ENCODE measurements around the gene APBB2. TPM values are rescaled to one million over a fixed set of nuclear protein-coding genes. Genes with fewer than 3 reads are reported as not detected.

APBB2 gene
- total RNA-seq, 2 donors from 2014 or later = 134 to 137 TPM

GRCh38 chr4:41108481-41108880 is 105.9 kb downstream of the APBB2 start:
- H3K36me3 ChIP-seq = no peaks in the 10 kb centered on the region
- H3K4me3 ChIP-seq = no peak overlapping the region
- no peaks in the 10 kb centered on the region for H3K27me3 ChIP-seq (replicated peaks; ENCODE audit: insufficient read depth)
- H3K4me1 ChIP-seq (ENCODE audit: control insufficient read depth in 1 of 2, low read depth in 2 of 2) = peaks cover 19 to 39% of the 10 kb centered on the region in 2 donors
- no peak for TF ChIP-seq CTCF (IDR thresholded peaks at IDR 0.05)
- DNase-seq (ENCODE audit: low spot score) (no peak), ATAC-seq (ENCODE audit: insufficient number of reproducible peaks, low FRiP score, low read depth) (no peak)
- H3K27ac ChIP-seq = no peak overlapping the region
- no peaks in the 10 kb centered on the region for H3K9me3 ChIP-seq

GRCh38 chr4:41106694-41107419 is 107.5 kb downstream of the APBB2 start:
- H3K36me3 ChIP-seq = no peaks in the 10 kb centered on the region
- no peak overlapping the region for H3K4me3 ChIP-seq
- DNase-seq (ENCODE audit: low spot score) (no peak), ATAC-seq (ENCODE audit: insufficient number of reproducible peaks, low FRiP score, low read depth) (no peak)
- H3K9me3 ChIP-seq = no peaks in the 10 kb centered on the region
- H3K4me1 ChIP-seq (ENCODE audit: control insufficient read depth in 1 of 2, low read depth in 2 of 2) = peaks cover 27 to 53% of the 10 kb centered on the region in 2 donors
- peak overlapping the region in 1 of 2 donors; percentile 10 for H3K27ac ChIP-seq
- TF ChIP-seq CTCF (IDR thresholded peaks at IDR 0.05) = no peak
- H3K27me3 ChIP-seq (replicated peaks; ENCODE audit: insufficient read depth) = no peaks in the 10 kb centered on the region

DNA sequence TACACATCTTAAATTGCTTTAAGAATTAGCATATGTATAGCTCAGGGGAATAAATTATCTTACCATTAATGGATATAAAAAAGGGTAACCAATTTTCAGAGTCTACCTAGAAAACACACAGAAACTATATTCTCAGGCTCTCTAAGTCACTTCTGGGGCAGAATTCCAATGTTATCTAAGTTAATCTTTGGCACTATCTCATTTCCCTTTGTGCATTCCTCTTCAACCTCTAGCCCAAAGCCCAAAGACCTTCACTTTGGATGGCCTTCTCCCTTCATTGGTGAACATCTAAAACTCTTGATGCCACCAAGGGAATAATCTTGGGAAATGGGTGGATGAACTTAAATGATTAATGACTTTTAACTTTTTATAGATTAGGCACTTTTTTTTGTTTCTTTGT is 108.3 kb downstream of the APBB2 start:
- ATAC-seq (ENCODE audit: insufficient number of reproducible peaks, low FRiP score, low read depth) (no peak), DNase-seq (ENCODE audit: low spot score) (no peak)
- Histone ChIP-seq H3K36me3 (no peaks in the 10 kb centered on the region), H3K27me3 (replicated peaks; ENCODE audit: insufficient read depth) (no peaks in the 10 kb centered on the region), H3K27ac (peak overlapping the region in 1 of 2 donors; percentile 10), H3K4me3 (no peak overlapping the region), H3K9me3 (no peaks in the 10 kb centered on the region), H3K4me1 (ENCODE audit: control insufficient read depth in 1 of 2, low read depth in 2 of 2) (peaks cover 27 to 54% of the 10 kb centered on the region in 2 donors)
- TF ChIP-seq CTCF (IDR thresholded peaks at IDR 0.05) = no peak

DNA sequence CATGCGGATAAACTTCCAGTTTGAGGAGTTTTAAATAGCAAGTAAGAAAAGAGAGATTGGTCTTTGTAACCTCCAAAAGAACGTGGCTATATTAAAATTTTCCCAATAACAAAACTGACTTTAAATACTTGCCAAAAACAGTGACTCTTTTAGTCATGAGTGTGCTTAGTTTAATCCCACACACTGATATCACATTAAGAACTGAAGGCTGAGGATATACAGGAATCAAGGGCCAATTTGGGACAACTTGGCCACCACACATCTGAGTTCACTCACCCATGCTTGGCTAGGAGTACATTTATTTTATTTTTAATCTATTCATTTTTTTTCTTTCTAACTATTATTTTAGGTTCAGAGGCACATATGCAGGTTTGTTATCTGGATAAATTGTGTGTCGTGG is 110.2 kb downstream of the APBB2 start:
- ATAC-seq (ENCODE audit: insufficient number of reproducible peaks, low FRiP score, low read depth) = peak; percentile 25
- Histone ChIP-seq H3K27me3 (replicated peaks; ENCODE audit: insufficient read depth) (no peaks in the 10 kb centered on the region), H3K9me3 (no peaks in the 10 kb centered on the region), H3K4me3 (no peak overlapping the region), H3K36me3 (no peaks in the 10 kb centered on the region), H3K4me1 (ENCODE audit: control insufficient read depth in 1 of 2, low read depth in 2 of 2) (peaks cover 27 to 59% of the 10 kb centered on the region in 2 donors), H3K27ac (peak overlapping the region; percentile 8 to 15)
- DNase-seq (ENCODE audit: low spot score) = no peak
- TF ChIP-seq CTCF (IDR thresholded peaks at IDR 0.05) = no peak

DNA sequence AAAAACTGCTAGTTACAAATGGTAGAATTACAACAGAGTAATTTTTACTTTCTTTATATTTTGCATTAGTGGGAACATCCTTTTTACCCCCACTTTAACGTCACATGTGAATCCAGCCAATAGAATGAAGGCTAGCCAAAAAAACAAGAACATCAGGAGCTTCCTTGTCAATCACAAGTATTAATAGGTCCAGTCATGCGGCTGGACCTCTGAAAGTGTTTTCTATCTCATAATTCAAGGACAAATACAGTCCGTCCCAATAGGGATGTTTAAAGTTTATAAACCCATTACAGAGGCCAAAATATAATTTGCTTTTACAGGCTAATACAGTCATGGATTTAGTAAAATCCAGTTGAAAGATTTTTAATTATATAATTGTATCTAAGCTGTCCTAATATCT is 110.7 kb downstream of the APBB2 start:
- no peak for ATAC-seq (ENCODE audit: insufficient number of reproducible peaks, low FRiP score, low read depth)
- no peak for TF ChIP-seq CTCF (IDR thresholded peaks at IDR 0.05)
- H3K27ac ChIP-seq = peak overlapping the region; percentile 8 to 15

More for the DNA sequence above, 110.7 kb downstream of the APBB2 start:
- Histone ChIP-seq H3K36me3 (no peaks in the 10 kb centered on the region), H3K27me3 (replicated peaks; ENCODE audit: insufficient read depth) (no peaks in the 10 kb centered on the region), H3K9me3 (no peaks in the 10 kb centered on the region), H3K4me1 (ENCODE audit: control insufficient read depth in 1 of 2, low read depth in 2 of 2) (peaks cover 27 to 64% of the 10 kb centered on the region in 2 donors), H3K4me3 (peak overlapping the region; percentile 30)
- DNase-seq (ENCODE audit: low spot score) = no peak
